Thyroid gland (tissue), 4 donors: ENCODE data around the gene CCDC170.

ENCODE experiments used
- CTCF ChIP-seq, 6 experiments: fragments of 200-600 bp in 3 of 6; fragments of 450-650 bp in 3 of 6; sonication (generic) in 3 of 6; IDR thresholded peaks; one replicate each; pipeline ENCODE4 v1.5.1; 2016 to 2019; ENCODE audit warnings: antibody characterized with exemption in 6 of 6, mild to moderate bottlenecking in 2 of 6, inconsistent platforms in 1 of 6, moderate library complexity in 1 of 6
- POLR2A ChIP-seq, 2 donors: fragments of 450-650 bp; IDR thresholded peaks; one replicate each; pipeline ENCODE4 v1.6.1; 2017; ENCODE audit warnings: antibody characterized with exemption in 2 of 2, mild to moderate bottlenecking in 2 of 2, moderate library complexity in 1 of 2

GRCh38 chr6:151669208-151669560 is 175.4 kb downstream of the CCDC170 start:
- no peak for TF ChIP-seq CTCF (IDR thresholded peaks at IDR 0.05)
- no peak for TF ChIP-seq POLR2A (IDR thresholded peaks at IDR 0.05)
